Endothelial cell of umbilical vein (primary cell): ENCODE results near the gene UBTD1. TPM values are rescaled to one million over a fixed set of nuclear protein-coding genes. Genes with fewer than 3 reads are reported as not detected.

ENCODE experiments used
- BruUV-seq: library from RNA; stranded (reverse); fragments of 400-500 nt; replicated peaks from 2 replicates; lab custom pipeline; 2021; lab: Mats Ljungman, UMichigan
- CTCF ChIA-PET: fragments of 300-600, 350-600 bp; sonication (Branson Sonifier 250); formaldehyde crosslinking; loops from one replicate; lab custom pipeline; 2021; ENCODE audit warnings: antibody characterized with exemption, inconsistent platforms; lab: Charles Lee
- POLR2A ChIA-PET: fragments of 300-600, 350-600 bp; sonication (Branson Sonifier 250); formaldehyde crosslinking; loops from one replicate; lab custom pipeline; 2021; ENCODE audit warnings: antibody characterized with exemption, inconsistent platforms; lab: Charles Lee
- DNase-seq: peaks from one replicate; pipeline ENCODE4 v3.0.0-alpha.2; 2011; ENCODE audit warnings: low read depth, low spot score
- FAIRE-seq: peaks from 2 replicates; lab custom pipeline; 2011; peaks lifted over from hg19 to GRCh38; lab: Jason Lieb, UNC
- H2AFZ ChIP-seq: 2 replicates; pipeline ENCODE4 v1.6.0; 2012; ENCODE audit warnings: low read depth, low read length, control low read depth, inconsistent platforms
- H3K27ac ChIP-seq: 2 replicates; pipeline ENCODE4 v1.5.1; 2011; ENCODE audit warnings: low read depth, mild to moderate bottlenecking, control low read depth, low read length, moderate library complexity; ENCODE audit not compliant: insufficient read depth
- H3K27me3 ChIP-seq, 2 experiments: 2 replicates each; pipeline versions ENCODE4 v1.6.0 to v1.6.1; 2011; ENCODE audit warnings: low read length in 2 of 2, mixed read lengths in 1 of 2; ENCODE audit not compliant: control insufficient read depth in 2 of 2, insufficient read depth in 2 of 2
- H3K36me3 ChIP-seq, 2 experiments: 2 replicates in 1 of 2; 3 replicates in 1 of 2; pipeline ENCODE4 v1.5.1; 2011; ENCODE audit warnings: low read length in 2 of 2, mild to moderate bottlenecking in 1 of 2, moderate library complexity in 1 of 2; ENCODE audit not compliant: control insufficient read depth in 2 of 2, insufficient read depth in 2 of 2; ENCODE audit errors: extremely low read depth in 1 of 2
- H3K4me1 ChIP-seq: 3 replicates; pipeline ENCODE4 v1.5.1; 2011; ENCODE audit warnings: mild to moderate bottlenecking, low read length; ENCODE audit not compliant: control insufficient read depth, insufficient read depth; ENCODE audit errors: extremely low read depth
- H3K4me2 ChIP-seq: 2 replicates; pipeline ENCODE4 v1.6.1; 2011; ENCODE audit warnings: low read length, control low read depth, mixed read lengths; ENCODE audit not compliant: insufficient read depth
- H3K4me3 ChIP-seq, 3 experiments: fragments of 200-600 bp in 1 of 3; sonication (generic), shearing (Covaris generic) in 1 of 3; replicated peaks in 1 of 3; 2 replicates each; pipeline ENCODE4 v1.5.1; 2011 to 2016; ENCODE audit warnings: control low read depth in 3 of 3, low read length in 3 of 3, mild to moderate bottlenecking in 2 of 3, inconsistent platforms in 1 of 3, low read depth in 1 of 3, moderate library complexity in 1 of 3; ENCODE audit not compliant: insufficient read depth in 1 of 3
- H3K79me2 ChIP-seq: 2 replicates; pipeline ENCODE4 v1.6.0; 2012; ENCODE audit warnings: low read length, inconsistent platforms; ENCODE audit not compliant: control insufficient read depth, insufficient read depth
- H3K9ac ChIP-seq: replicated peaks from 2 replicates; pipeline ENCODE3; 2011; ENCODE audit warnings: low read length, control low read depth; ENCODE audit not compliant: insufficient read depth; ENCODE audit errors: extremely low read depth
- H3K9me1 ChIP-seq: replicated peaks from 3 replicates; pipeline ENCODE4 v1.6.0; 2011; ENCODE audit warnings: mild to moderate bottlenecking, low read length; ENCODE audit not compliant: control insufficient read depth, insufficient read depth; ENCODE audit errors: extremely low read depth
- H3K9me3 ChIP-seq: replicated peaks from 2 replicates; pipeline ENCODE4 v1.5.1; 2012; ENCODE audit warnings: low read length, inconsistent platforms; ENCODE audit not compliant: control insufficient read depth, insufficient read depth
- H4K20me1 ChIP-seq: replicated peaks from 2 replicates; pipeline ENCODE3; 2011; ENCODE audit warnings: mild to moderate bottlenecking, low read length; ENCODE audit not compliant: control insufficient read depth, insufficient read depth; ENCODE audit errors: extremely low read depth
- EZH2 ChIP-seq: IDR thresholded peaks from 2 replicates; pipeline ENCODE4 v1.6.1; 2012; ENCODE audit warnings: borderline replicate concordance, low read depth, mild to moderate bottlenecking, moderate library complexity, low read length, inconsistent platforms; ENCODE audit not compliant: severe bottlenecking
- FOS ChIP-seq: IDR thresholded peaks from 2 replicates; pipeline ENCODE4 v1.6.1; 2011; ENCODE audit warnings: mild to moderate bottlenecking, low read length, moderate library complexity, borderline replicate concordance; ENCODE audit not compliant: insufficient read depth
- GATA2 ChIP-seq: IDR thresholded peaks from 2 replicates; pipeline ENCODE4 v1.7.0; 2011; ENCODE audit warnings: low read depth, mild to moderate bottlenecking, moderate library complexity, mixed read lengths, low read length; ENCODE audit not compliant: insufficient read length, insufficient read depth
- JUN ChIP-seq: IDR thresholded peaks from 2 replicates; pipeline ENCODE4 v1.6.1; 2011; ENCODE audit warnings: borderline replicate concordance, low read depth; ENCODE audit not compliant: insufficient read length, insufficient read depth
- MAX ChIP-seq: IDR thresholded peaks from 2 replicates; pipeline ENCODE4 v1.6.1; 2011; ENCODE audit not compliant: insufficient read depth, insufficient read length
- MYC ChIP-seq: IDR thresholded peaks from one replicate; pipeline ENCODE4 v1.6.1; 2011; ENCODE audit warnings: mild to moderate bottlenecking, low read depth, low read length
- POLR2A ChIP-seq: IDR thresholded peaks from 2 replicates; pipeline ENCODE4 v1.6.1; 2012; ENCODE audit warnings: low read depth, mild to moderate bottlenecking, control low read depth, low read length
- POLR2AphosphoS5 ChIP-seq: IDR thresholded peaks from 2 replicates; pipeline ENCODE4 v1.6.1; 2012; ENCODE audit warnings: low read depth, mild to moderate bottlenecking, control low read depth, low read length, moderate library complexity; ENCODE audit not compliant: insufficient read depth
- dilution Hi-C: fragments of 300-500 bp; cut with MboI; formaldehyde crosslinking; loops from one replicate; pipeline ENCODE4 v1.15.0; 2019; ENCODE audit warnings: low sequenced_read_pairs; ENCODE audit not compliant: extremely low pct_ligation_motif_present
- intact Hi-C: fragments of 100-400 bp; cut with micrococcal nuclease; formaldehyde crosslinking; loops from one replicate; pipeline ENCODE4 v1.10.0; 2022
- polyA plus RNA-seq, 4 experiments: library from polyadenylated mRNA; depleted of rRNA in 3 of 4; stranded (reverse) in 3 of 4; unstranded in 1 of 4; fragments of >200 nt; gene quantifications; 2 replicates each; pipeline versions ENCODE4 v1.2.1 to v1.2.3, GENCODE V29; 2011 to 2012; ENCODE audit warnings: missing spikeins in 1 of 4
- total RNA-seq: library from RNA; stranded (reverse); gene quantifications from 2 replicates; pipeline ENCODE4 v1.2.3, GENCODE V29; 2021
- TF ChIP-seq, protein P1 (sequence below), 2 donors: IDR thresholded peaks; 1 replicate in 1 of 2; 2 replicates in 1 of 2; pipeline ENCODE4 v1.5.1; 2011; ENCODE audit warnings: low read length in 2 of 2, mild to moderate bottlenecking in 2 of 2, moderate library complexity in 2 of 2, control low read depth in 1 of 2, inconsistent platforms in 1 of 2, low read depth in 1 of 2; ENCODE audit not compliant: insufficient read depth in 1 of 2; ENCODE audit errors: extremely low read depth in 1 of 2

UBTD1 gene
- total and polyA plus RNA-seq, 2 donors (not counting 3 experiments of a cell fraction or from before 2014, with no cell fraction given): 42.6 to 63.7 TPM

DNA sequence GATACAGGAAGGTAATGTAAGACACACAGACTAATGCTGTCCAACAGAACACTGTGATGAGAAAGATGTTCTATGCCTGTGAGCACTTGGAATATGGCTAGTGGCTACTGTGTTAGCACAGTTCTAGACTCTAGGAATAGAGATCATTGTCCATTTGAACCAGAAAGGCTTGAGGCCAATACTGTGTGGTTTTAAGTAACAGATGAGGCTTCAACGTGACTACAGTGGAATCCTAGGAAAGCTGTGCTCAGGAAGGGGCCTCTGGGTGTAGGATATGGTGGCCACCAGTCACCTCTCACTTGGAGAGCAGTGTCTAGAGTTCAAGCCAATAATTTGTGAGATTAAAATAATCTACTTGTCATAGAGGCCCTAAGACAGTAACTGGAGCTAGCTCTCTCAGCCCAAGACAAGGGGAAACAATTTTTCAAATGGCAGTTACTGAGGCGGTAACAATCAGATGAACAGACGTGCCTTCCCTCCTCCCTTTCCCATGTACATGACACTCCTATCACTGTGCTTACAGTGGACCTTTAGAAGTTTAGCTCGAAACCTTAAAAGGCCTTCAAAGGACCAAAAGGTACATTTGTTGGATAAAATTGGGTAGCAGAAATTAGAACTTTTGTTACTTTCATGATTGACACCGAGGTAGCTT, 42.6 kb upstream of the UBTD1 start:
- TF ChIP-seq, protein P1, sequence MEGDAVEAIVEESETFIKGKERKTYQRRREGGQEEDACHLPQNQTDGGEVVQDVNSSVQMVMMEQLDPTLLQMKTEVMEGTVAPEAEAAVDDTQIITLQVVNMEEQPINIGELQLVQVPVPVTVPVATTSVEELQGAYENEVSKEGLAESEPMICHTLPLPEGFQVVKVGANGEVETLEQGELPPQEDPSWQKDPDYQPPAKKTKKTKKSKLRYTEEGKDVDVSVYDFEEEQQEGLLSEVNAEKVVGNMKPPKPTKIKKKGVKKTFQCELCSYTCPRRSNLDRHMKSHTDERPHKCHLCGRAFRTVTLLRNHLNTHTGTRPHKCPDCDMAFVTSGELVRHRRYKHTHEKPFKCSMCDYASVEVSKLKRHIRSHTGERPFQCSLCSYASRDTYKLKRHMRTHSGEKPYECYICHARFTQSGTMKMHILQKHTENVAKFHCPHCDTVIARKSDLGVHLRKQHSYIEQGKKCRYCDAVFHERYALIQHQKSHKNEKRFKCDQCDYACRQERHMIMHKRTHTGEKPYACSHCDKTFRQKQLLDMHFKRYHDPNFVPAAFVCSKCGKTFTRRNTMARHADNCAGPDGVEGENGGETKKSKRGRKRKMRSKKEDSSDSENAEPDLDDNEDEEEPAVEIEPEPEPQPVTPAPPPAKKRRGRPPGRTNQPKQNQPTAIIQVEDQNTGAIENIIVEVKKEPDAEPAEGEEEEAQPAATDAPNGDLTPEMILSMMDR (IDR thresholded peaks at IDR 0.05; ENCODE audit: extremely low read depth in 1 of 2, insufficient read depth in 1 of 2, low read depth in 1 of 2, low read length in 2 of 2): no peak
- TF ChIP-seq POLR2A: no peak
- no peak for TF ChIP-seq EZH2
- no peak for TF ChIP-seq FOS
- TF ChIP-seq JUN: no peak
- no peak for TF ChIP-seq MAX
- TF ChIP-seq POLR2AphosphoS5: no peak
- TF ChIP-seq GATA2: no peak
- TF ChIP-seq MYC: no peak
- Histone ChIP-seq H3K9me1 (no peaks in the 10 kb centered on the region), H3K27ac (no peak overlapping the region), H3K4me2 (no peak overlapping the region), H3K36me3 (peaks cover 28 to 62% of the 10 kb centered on the region in 2 experiments), H3K9ac (no peak overlapping the region), H3K9me3 (no peaks in the 10 kb centered on the region), H3K4me1 (no peaks in the 10 kb centered on the region), H3K79me2 (peaks cover 9% of the 10 kb centered on the region), H4K20me1 (no peaks in the 10 kb centered on the region), H3K27me3 (no peaks in the 10 kb centered on the region), H2AFZ (no peak overlapping the region), H3K4me3 (no peak overlapping the region)
- CTCF ChIA-PET: interaction anchor here (0.7 to 1.7 kb wide), 4 partner anchors 9 to 97 kb away, joined by 3 to 5 read pairs (median 3); no protein-coding TSS in a partner anchor
- dilution Hi-C loops: no loop called here
- BruUV-seq: no TSS peak
- POLR2A ChIA-PET: interaction anchor here (0.5 kb wide), 1 partner anchor 8 kb away, joined by 3 read pairs; no protein-coding TSS in a partner anchor
- no peak for FAIRE-seq
- DNase-seq: no peak
- intact Hi-C loops: no loop called here
